HT-29 (cell line): ENCODE measurements around the gene SPTLC3. TPM values are rescaled to one million over a fixed set of nuclear protein-coding genes. Genes with fewer than 3 reads are reported as not detected.

Experiments
- DNase-seq: peaks from one replicate; pipeline ENCODE4 v3.0.0-alpha.2; 2015; ENCODE audit warnings: low spot score
- total RNA-seq: library from RNA; depleted of rRNA; stranded (reverse); fragments of >200 nt; shearing (Covaris generic); gene quantifications from 2 replicates; pipeline ENCODE4 v1.2.3, GENCODE V29; 2014

SPTLC3 gene
- total RNA-seq, 1 experiment from 2014 or later, result 0.94 TPM

- DNase-seq, result no peak
Measured at GRCh38 chr20:13131688-13132087, 122.9 kb downstream of the SPTLC3 start.

GRCh38 chr20:13139459-13140150 lies 130.8 kb downstream of the SPTLC3 start:
- no peak for DNase-seq

GRCh38 chr20:13140201-13140600 lies 131.4 kb downstream of the SPTLC3 start:
- no peak for DNase-seq

- no peak for DNase-seq
Measured at GRCh38 chr20:13140775-13141174, 132.0 kb downstream of the SPTLC3 start.

GRCh38 chr20:13141546-13141945 lies 132.8 kb downstream of the SPTLC3 start:
- DNase-seq, result no peak

GRCh38 chr20:13142143-13142542 lies 133.4 kb downstream of the SPTLC3 start:
- no peak for DNase-seq

- DNase-seq, result no peak
Measured at GRCh38 chr20:13147071-13147963, 138.5 kb downstream of the SPTLC3 start.

GRCh38 chr20:13147971-13148370 lies 139.2 kb downstream of the SPTLC3 start:
- DNase-seq, result no peak

- DNase-seq, result no peak
Measured at GRCh38 chr20:13148402-13148801, 139.6 kb downstream of the SPTLC3 start.

- no peak for DNase-seq
Measured at GRCh38 chr20:13148961-13149360, 140.2 kb downstream of the SPTLC3 start.

GRCh38 chr20:13149371-13150105 lies 140.8 kb downstream of the SPTLC3 start:
- DNase-seq, result no peak

GRCh38 chr20:13158369-13158768 lies 149.6 kb downstream of the SPTLC3 start:
- no peak for DNase-seq

- no peak for DNase-seq
Measured at GRCh38 chr20:13159889-13160288, 151.1 kb downstream of the SPTLC3 start.

GRCh38 chr20:13165203-13165602 lies 156.4 kb downstream of the SPTLC3 start:
- DNase-seq, result no peak

GRCh38 chr20:13166011-13166410 lies 157.2 kb downstream of the SPTLC3 start:
- DNase-seq, result no peak

GRCh38 chr20:13166437-13166836 lies 157.7 kb downstream of the SPTLC3 start:
- DNase-seq, result no peak

- no peak for DNase-seq
Measured at GRCh38 chr20:13169086-13169485, 160.3 kb downstream of the SPTLC3 start.

GRCh38 chr20:13170771-13171170 lies 162.0 kb downstream of the SPTLC3 start:
- no peak for DNase-seq

- DNase-seq, result peak; percentile 42
Measured at GRCh38 chr20:13173201-13173600, 164.4 kb downstream of the SPTLC3 start.

GRCh38 chr20:13174402-13174801 lies 165.6 kb downstream of the SPTLC3 start:
- no peak for DNase-seq

GRCh38 chr20:13180986-13181889 lies 172.5 kb downstream of the SPTLC3 start:
- DNase-seq, result no peak
